Measurements from ENCODE around the gene KPNA6.

KPNA6 gene

GRCh38 chr1:32068957-32069588 is 38.8 kb upstream of the KPNA6 start:
- no peak for TF ChIP-seq CTCF (IDR thresholded peaks at IDR 0.05; ENCODE audit: borderline replicate concordance, control extremely low read depth, extremely low read depth, insufficient read depth, missing control alignments)
- in situ Hi-C loops (cut with MboI; ENCODE audit: low sequenced_read_pairs, unreplicated experiment), result no loop called here
- DNase-seq (ENCODE audit: low spot score), result no peak

GRCh38 chr1:32071758-32072621 is 35.9 kb upstream of the KPNA6 start:
- DNase-seq (ENCODE audit: low spot score), result no peak
- in situ Hi-C loops (cut with MboI; ENCODE audit: low sequenced_read_pairs, unreplicated experiment), result no loop called here
- TF ChIP-seq CTCF (IDR thresholded peaks at IDR 0.05; ENCODE audit: borderline replicate concordance, control extremely low read depth, extremely low read depth, insufficient read depth, missing control alignments), result no peak

GRCh38 chr1:32072622-32073298 is 35.1 kb upstream of the KPNA6 start, which contains the start of gene TMEM39B:
TSS of gene TMEM39B (plus strand) at chr1:32072939. CDS start at chr1:32073048, 109 bp downstream.
- in situ Hi-C loops (cut with MboI; ENCODE audit: low sequenced_read_pairs, unreplicated experiment), result no loop called here
- peak; percentile 98 for DNase-seq (ENCODE audit: low spot score)

GRCh38 chr1:32073299-32074229 is 34.3 kb upstream of the KPNA6 start:
- TF ChIP-seq CTCF (IDR thresholded peaks at IDR 0.05; ENCODE audit: borderline replicate concordance, control extremely low read depth, extremely low read depth, insufficient read depth, missing control alignments), result no peak
- DNase-seq (ENCODE audit: low spot score), result no peak
- in situ Hi-C loops (cut with MboI; ENCODE audit: low sequenced_read_pairs, unreplicated experiment), result no loop called here

More at GRCh38 chr1:32072622-32073298, 35.1 kb upstream of the KPNA6 start, which contains the start of gene TMEM39B:
- no peak for TF ChIP-seq CTCF (IDR thresholded peaks at IDR 0.05; ENCODE audit: borderline replicate concordance, control extremely low read depth, extremely low read depth, insufficient read depth, missing control alignments)

- in situ Hi-C loops (cut with MboI; ENCODE audit: low sequenced_read_pairs, unreplicated experiment), result no loop called here
- DNase-seq (ENCODE audit: low spot score), result no peak
- TF ChIP-seq CTCF (IDR thresholded peaks at IDR 0.05; ENCODE audit: borderline replicate concordance, control extremely low read depth, extremely low read depth, insufficient read depth, missing control alignments), result no peak
These were observed 33.0 kb upstream of the KPNA6 start for GRCh38 chr1:32074841-32075240.

Data from GM13976 (cell line).